Osteocyte (in vitro differentiated cells): Measurements from ENCODE around the gene SAP30BP. TPM values are rescaled to one million over a fixed set of nuclear protein-coding genes. Genes with fewer than 3 reads are reported as not detected.

Experiments used
- DNase-seq: peaks from one replicate; pipeline ENCODE4 v3.0.0; 2021; ENCODE audit warnings: mixed read lengths; ENCODE audit not compliant: unreplicated experiment; ENCODE audit errors: extremely low spot score
- H3K27ac Mint-ChIP-seq: one replicate; pipeline ENCODE4 v1.8.0; 2021; ENCODE audit warnings: mild to moderate bottlenecking, mixed read lengths; ENCODE audit not compliant: unreplicated experiment
- H3K27me3 Mint-ChIP-seq: one replicate; pipeline ENCODE4 v1.8.0; 2021; ENCODE audit warnings: mixed read lengths; ENCODE audit not compliant: unreplicated experiment
- H3K36me3 Mint-ChIP-seq: one replicate; pipeline ENCODE4 v1.8.0; 2021; ENCODE audit warnings: mixed read lengths; ENCODE audit not compliant: unreplicated experiment
- H3K4me1 Mint-ChIP-seq: one replicate; pipeline ENCODE4 v1.8.0; 2021; ENCODE audit warnings: mixed read lengths; ENCODE audit not compliant: unreplicated experiment
- H3K4me3 Mint-ChIP-seq: one replicate; pipeline ENCODE4 v1.8.0; 2021; ENCODE audit warnings: mild to moderate bottlenecking, moderate library complexity, mixed read lengths; ENCODE audit not compliant: unreplicated experiment
- H3K9me3 Mint-ChIP-seq: one replicate; pipeline ENCODE4 v1.8.0; 2021; ENCODE audit warnings: mixed read lengths; ENCODE audit not compliant: unreplicated experiment
- total RNA-seq: library from RNA; stranded (reverse); gene quantifications from 2 replicates; pipeline ENCODE4 v1.2.1, GENCODE V29; 2021
- TF ChIP-seq, protein P1 (sequence below): fragments of 200-600 bp; sonication (generic); IDR thresholded peaks from 2 replicates; pipeline ENCODE4 v1.5.0; 2021; ENCODE audit warnings: antibody characterized with exemption, mild to moderate bottlenecking, moderate library complexity

The SAP30BP gene
- total RNA-seq, 1 donor from 2014 or later = 103 TPM

DNA sequence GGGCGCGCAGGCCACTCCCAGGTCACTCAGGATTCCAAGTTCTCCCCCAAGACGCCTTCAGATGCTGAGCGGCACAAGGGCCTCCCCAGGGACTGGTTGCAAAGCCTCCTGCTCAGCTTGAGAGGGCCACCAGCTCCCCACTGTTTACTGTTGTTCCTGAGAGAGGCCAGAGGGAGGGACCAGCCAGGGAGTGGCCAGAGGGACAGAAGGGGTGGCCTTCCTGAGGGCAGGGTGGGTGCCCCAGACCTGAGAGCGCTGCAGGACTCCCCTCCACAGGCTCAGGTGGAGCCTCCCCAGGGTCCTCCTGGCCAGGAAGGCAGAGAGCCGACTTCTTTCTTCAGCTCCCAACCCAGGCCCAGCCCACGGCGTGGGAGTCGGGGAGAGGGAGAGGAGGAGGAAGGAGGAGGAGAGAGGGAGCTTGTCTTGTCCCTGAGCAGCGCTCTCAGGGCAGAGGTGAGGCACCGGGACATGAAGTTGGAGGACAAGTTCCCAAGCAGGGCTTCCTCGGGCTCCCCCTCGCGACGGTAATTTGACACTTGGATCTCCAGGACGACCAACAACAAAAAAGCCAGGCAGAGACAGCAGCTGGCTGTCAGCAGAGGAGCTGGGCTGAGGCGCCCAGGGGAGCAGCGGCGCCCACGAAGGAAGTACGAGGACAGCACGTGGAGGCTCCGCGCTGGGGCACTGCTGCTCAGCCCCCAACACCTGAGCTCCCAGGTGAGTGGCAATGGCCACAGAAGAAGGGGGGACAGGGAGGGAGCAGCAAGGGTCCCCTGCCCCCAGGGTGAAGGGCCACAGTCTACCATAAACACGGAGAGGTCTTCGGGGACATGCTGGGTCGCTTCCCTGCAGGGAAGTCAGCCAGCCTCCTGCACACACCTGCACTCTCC is 33.4 kb upstream of the SAP30BP start:
- no peaks in the 10 kb centered on the region for H3K27me3 Mint-ChIP-seq
- peaks cover 5% of the 10 kb centered on the region for H3K36me3 Mint-ChIP-seq
- no peaks in the 10 kb centered on the region for H3K9me3 Mint-ChIP-seq
- peaks cover 24% of the 10 kb centered on the region for H3K4me1 Mint-ChIP-seq
- DNase-seq = peak; percentile 96
- peak overlapping the region; percentile 84 for H3K27ac Mint-ChIP-seq
- H3K4me3 Mint-ChIP-seq = no peak overlapping the region
- TF ChIP-seq, protein P1, sequence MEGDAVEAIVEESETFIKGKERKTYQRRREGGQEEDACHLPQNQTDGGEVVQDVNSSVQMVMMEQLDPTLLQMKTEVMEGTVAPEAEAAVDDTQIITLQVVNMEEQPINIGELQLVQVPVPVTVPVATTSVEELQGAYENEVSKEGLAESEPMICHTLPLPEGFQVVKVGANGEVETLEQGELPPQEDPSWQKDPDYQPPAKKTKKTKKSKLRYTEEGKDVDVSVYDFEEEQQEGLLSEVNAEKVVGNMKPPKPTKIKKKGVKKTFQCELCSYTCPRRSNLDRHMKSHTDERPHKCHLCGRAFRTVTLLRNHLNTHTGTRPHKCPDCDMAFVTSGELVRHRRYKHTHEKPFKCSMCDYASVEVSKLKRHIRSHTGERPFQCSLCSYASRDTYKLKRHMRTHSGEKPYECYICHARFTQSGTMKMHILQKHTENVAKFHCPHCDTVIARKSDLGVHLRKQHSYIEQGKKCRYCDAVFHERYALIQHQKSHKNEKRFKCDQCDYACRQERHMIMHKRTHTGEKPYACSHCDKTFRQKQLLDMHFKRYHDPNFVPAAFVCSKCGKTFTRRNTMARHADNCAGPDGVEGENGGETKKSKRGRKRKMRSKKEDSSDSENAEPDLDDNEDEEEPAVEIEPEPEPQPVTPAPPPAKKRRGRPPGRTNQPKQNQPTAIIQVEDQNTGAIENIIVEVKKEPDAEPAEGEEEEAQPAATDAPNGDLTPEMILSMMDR = peak; percentile 71

DNA sequence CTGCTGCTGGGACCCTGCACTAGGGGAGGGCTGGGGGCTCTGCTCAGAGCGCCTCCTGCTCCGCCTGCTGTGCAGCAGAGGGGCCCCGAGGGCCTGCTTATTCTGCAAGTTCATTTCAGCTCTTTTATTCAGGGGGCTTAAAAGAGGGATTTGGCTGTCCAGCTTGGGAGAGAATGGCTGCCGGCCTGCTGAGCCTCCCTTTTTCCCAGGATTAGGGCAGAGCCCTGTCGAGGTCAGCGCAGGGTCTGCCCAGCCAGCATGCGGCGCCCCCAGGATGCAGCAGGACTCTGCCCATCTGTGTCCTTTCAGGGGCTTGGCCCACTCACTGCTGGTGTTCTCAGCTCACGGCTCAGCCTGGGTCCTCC is 32.8 kb upstream of the SAP30BP start:
- Mint-ChIP-seq H3K9me3 (no peaks in the 10 kb centered on the region), H3K27ac (peak overlapping the region; percentile 84)

DNA sequence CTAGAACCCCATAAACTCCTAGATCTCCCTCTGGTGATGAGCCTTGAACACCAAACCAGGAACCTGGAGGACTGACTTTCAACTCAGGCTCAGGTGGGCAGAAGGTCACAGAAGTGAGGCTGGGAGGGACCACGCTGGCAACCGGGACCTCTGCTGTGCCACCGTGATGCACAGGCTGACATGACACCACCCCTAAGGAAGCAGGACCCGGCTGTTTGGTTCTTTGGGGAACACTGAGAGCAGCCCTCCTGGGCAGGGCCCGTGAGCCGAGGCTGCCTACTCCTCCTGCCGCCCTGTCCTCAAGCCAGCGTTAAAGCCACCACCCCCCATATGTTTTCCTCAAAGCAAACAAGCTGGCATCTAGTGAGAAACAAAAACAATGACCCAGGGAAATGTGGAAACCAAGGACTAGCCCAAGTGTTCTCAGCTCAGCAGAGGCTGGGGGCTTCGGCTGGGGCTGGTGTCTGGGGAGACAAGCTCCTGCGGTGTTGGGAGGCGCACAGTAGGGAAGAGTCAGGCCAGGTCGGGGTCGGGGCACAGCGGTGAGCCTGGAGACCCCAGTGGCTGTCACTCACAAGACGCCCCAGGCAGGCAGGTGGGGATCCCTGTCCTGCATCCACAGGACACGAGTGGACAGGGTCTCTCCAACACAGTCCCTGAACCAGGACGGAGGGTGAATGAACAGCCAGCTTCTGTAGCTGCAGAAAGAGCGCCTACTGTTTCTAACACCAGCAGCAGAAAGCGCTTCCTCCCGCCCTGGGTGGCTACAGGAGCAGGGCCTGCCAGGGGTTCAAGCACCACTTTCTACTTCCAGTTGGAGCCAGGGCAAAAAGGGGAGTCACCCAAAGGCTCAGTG is 32.2 kb upstream of the SAP30BP start:
- no peak overlapping the region for H3K27ac Mint-ChIP-seq
- TF ChIP-seq, protein P1 = no peak
- no peaks in the 10 kb centered on the region for H3K27me3 Mint-ChIP-seq
- DNase-seq = no peak
- no peaks in the 10 kb centered on the region for H3K9me3 Mint-ChIP-seq
- H3K36me3 Mint-ChIP-seq = peaks cover 5% of the 10 kb centered on the region
- H3K4me3 Mint-ChIP-seq = no peak overlapping the region
- H3K4me1 Mint-ChIP-seq = peaks cover 24% of the 10 kb centered on the region

More for the DNA sequence above, 32.8 kb upstream of the SAP30BP start:
- Mint-ChIP-seq H3K4me1 (peaks cover 24% of the 10 kb centered on the region), H3K27me3 (no peaks in the 10 kb centered on the region), H3K36me3 (peaks cover 5% of the 10 kb centered on the region), H3K4me3 (no peak overlapping the region)
- TF ChIP-seq, protein P1 = no peak
- no peak for DNase-seq

DNA sequence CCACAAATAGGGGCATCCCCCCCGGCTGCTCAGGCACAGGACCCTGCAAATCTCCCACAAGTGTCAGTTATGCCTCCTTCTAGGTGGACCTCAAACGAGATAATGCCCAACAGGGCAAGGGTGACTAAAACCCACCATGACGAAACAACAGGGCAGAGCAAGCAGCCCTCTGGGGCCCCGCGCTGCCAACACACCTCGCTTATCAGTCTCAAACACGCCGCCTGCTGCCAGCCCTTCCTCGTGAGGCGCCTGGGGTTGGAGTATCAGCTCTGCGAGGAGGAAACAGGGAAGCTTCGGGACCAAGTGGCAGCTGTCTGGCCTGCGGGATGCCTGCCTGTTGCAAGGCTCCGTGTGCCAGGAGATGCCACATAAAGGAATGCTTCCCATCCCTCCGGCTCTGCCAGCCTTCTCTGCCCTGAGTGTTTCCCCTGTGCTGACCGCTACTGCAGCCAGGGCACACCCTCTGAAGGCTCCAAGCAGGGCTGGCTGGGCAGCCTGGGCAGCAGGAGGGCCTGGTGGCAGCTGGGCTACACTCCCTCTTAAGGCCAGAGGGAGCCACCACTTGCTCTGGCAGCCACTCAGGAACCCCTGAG is 31.4 kb upstream of the SAP30BP start:
- Mint-ChIP-seq H3K27me3 (no peaks in the 10 kb centered on the region), H3K4me1 (peaks cover 24% of the 10 kb centered on the region), H3K9me3 (no peaks in the 10 kb centered on the region), H3K4me3 (no peak overlapping the region), H3K36me3 (peaks cover 2% of the 10 kb centered on the region), H3K27ac (no peak overlapping the region)
- no peak for DNase-seq
- TF ChIP-seq, protein P1 = no peak
